ENCODE results near the gene KDM4C. TPM values are rescaled to one million over a fixed set of nuclear protein-coding genes. Genes with fewer than 3 reads are reported as not detected.

KDM4C gene
- total and polyA plus RNA-seq, 2 of the 4 experiments (the other 2 are of a cell fraction) = 11.8 to 23.8 TPM

DNA sequence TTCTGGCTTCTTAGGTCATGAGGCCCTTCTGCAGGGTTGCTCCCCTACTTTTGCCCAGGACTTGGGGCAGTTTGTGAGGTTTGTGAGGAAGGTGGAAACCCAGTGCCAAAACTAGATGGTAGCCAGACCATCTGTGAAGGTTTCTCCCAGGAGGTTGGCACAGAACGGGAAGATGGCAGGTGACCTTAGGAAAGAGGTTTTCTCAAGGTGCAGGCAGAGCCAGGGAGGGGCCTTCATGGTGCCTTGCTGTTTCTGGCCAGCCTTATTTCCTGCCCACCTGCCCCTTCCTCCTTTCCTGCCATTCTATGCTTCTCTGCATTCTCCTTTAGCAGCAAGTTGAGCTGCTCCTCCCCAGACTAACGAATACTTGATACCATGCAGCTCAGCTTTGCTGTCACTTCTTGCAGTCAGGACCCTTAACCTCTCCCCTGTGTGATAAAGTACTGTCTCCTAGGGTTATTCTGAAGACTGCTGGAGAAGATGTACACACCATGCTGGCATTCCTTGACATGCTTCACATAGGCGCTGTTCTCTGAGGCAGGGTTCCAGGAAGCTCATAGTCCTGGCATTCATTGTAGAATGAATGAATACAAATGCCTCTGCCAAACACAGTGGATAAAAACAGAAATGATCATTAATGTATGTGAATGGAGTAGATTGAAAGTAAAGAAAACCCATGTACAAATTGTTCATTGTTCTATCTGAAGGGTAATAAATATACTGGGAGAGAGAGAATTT, 154.3 kb downstream of the KDM4C start (continued):
- TF ChIP-seq NFE2L2 (IDR thresholded peaks at IDR 0.05; ENCODE audit: low read depth, low read length) = no peak

DNA sequence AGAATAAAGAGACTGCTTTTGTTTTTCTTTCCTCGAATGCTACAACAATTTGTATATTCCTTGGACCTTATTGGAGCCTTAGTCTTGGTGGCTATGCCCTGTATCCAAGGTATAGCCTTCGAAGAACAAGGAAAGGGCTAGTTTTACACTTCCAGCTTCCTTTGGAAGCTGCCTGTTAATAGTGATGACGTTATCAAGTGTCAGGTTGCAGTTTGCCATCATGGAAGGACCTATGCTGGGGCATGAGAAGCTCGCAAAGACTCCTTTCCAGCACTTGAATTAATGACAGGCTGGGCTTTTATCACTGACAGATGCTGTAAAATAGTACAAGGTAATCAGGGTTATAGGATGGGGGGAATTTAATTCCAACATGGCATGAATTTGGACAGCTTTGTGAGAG, 157.9 kb downstream of the KDM4C start:
- Histone ChIP-seq H2BK5ac (ENCODE audit: low read depth, low read length, poor library complexity, severe bottlenecking) (no peak overlapping the region), H3K14ac (replicated peaks; ENCODE audit: low read depth, low read length) (no peak overlapping the region), H2AFZ (replicated peaks; ENCODE audit: low read length, poor library complexity) (no peak overlapping the region), H4K20me1 (ENCODE audit: insufficient read depth, low read length) (0 out of 2 replicates have a peak, but pooled peaks cover 2% of the 10 kb centered on the region), H2BK20ac (ENCODE audit: low read depth, low read length) (no peak overlapping the region), H3K4me1 (ENCODE audit: control insufficient read depth, insufficient read depth, low read length) (no peaks in the 10 kb centered on the region), H3K36me3 (ENCODE audit: control insufficient read depth, insufficient read depth, low read length) (no peaks in the 10 kb centered on the region), H2BK120ac (ENCODE audit: low read depth, low read length) (no peak overlapping the region), H3K4me3 (ENCODE audit: insufficient read depth, low read depth, low read length) (no peak overlapping the region), H3K27me3 (ENCODE audit: control insufficient read depth, insufficient read depth, low read length) (no peaks in the 10 kb centered on the region), H4K8ac (ENCODE audit: low read depth in 2 of 2, low read length in 2 of 2) (no peak overlapping the region), H2BK15ac (ENCODE audit: low read depth, low read length) (no peak overlapping the region), H3K9ac (ENCODE audit: low read depth, low read length) (no peak overlapping the region), H3K9me1 (ENCODE audit: insufficient read depth, low read length) (no peaks in the 10 kb centered on the region), H3K18ac (ENCODE audit: low read depth, low read length) (no peak overlapping the region), H3K27ac (ENCODE audit: insufficient read depth, low read length) (no peak overlapping the region), H2AK9ac (replicated peaks; ENCODE audit: low read depth, low read length, poor library complexity) (no peak overlapping the region), H4K91ac (ENCODE audit: insufficient read depth, low read depth, low read length) (no peak overlapping the region), H3K4me2 (ENCODE audit: low read depth, low read length) (no peak overlapping the region), H2AK5ac (ENCODE audit: low read depth, low read length) (no peak overlapping the region), H3K9me3 (ENCODE audit: control insufficient read depth, insufficient read depth, low read length) (no peaks in the 10 kb centered on the region), H4K5ac (ENCODE audit: low read depth, low read length) (no peak overlapping the region), H3K4ac (ENCODE audit: low read depth, low read length) (no peak overlapping the region), H3K79me1 (ENCODE audit: low read depth in 1 of 2, low read length in 2 of 2) (peaks cover 0 to 4% of the 10 kb centered on the region in 2 experiments; a peak in 2 of 4 replicates), H3K56ac (ENCODE audit: extremely low read depth, insufficient read depth, low read length) (no peak overlapping the region), H3K23ac (ENCODE audit: low read depth, low read length) (no peak overlapping the region)
- ChIA-PET CTCF (no interaction called here), POLR2A (ENCODE audit: unreplicated experiment) (no interaction called here)
- intact Hi-C loops (cut with micrococcal nuclease) = no loop called here
- no peak for ATAC-seq (ENCODE audit: low read depth)
- DNase-seq = no peak
- WGBS, 2 experiments (ENCODE audit: extremely low coverage in 2 of 2, insufficient read length in 1 of 2) = 86% methylated on average over 1 of the region's 4 CpGs; no CpG with 5 or more reads in 1 of the 2 experiments
- in situ Hi-C loops (cut with MboI; ENCODE audit: low sequenced_read_pairs) = loop anchor here (10.0 kb wide), 1 partner anchor 129 kb away; no protein-coding TSS in a partner anchor
- dilution Hi-C loops (cut with HindIII; ENCODE audit: low sequenced_read_pairs, unreplicated experiment) = no loop called here
- no TSS peak for BruUV-seq (replicated peaks)
- TF ChIP-seq RCOR1 (IDR thresholded peaks at IDR 0.05; ENCODE audit: insufficient replicate concordance, low read length) = no peak
- TF ChIP-seq, protein P1, sequence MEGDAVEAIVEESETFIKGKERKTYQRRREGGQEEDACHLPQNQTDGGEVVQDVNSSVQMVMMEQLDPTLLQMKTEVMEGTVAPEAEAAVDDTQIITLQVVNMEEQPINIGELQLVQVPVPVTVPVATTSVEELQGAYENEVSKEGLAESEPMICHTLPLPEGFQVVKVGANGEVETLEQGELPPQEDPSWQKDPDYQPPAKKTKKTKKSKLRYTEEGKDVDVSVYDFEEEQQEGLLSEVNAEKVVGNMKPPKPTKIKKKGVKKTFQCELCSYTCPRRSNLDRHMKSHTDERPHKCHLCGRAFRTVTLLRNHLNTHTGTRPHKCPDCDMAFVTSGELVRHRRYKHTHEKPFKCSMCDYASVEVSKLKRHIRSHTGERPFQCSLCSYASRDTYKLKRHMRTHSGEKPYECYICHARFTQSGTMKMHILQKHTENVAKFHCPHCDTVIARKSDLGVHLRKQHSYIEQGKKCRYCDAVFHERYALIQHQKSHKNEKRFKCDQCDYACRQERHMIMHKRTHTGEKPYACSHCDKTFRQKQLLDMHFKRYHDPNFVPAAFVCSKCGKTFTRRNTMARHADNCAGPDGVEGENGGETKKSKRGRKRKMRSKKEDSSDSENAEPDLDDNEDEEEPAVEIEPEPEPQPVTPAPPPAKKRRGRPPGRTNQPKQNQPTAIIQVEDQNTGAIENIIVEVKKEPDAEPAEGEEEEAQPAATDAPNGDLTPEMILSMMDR (conservative IDR thresholded peaks at IDR 0.05; ENCODE audit: low read depth, low read length) = no peak
- no peak for TF ChIP-seq NFE2L2 (IDR thresholded peaks at IDR 0.05; ENCODE audit: low read depth, low read length)
- TF ChIP-seq, protein P2, sequence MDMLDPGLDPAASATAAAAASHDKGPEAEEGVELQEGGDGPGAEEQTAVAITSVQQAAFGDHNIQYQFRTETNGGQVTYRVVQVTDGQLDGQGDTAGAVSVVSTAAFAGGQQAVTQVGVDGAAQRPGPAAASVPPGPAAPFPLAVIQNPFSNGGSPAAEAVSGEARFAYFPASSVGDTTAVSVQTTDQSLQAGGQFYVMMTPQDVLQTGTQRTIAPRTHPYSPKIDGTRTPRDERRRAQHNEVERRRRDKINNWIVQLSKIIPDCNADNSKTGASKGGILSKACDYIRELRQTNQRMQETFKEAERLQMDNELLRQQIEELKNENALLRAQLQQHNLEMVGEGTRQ (IDR thresholded peaks at IDR 0.05; ENCODE audit: low read depth, low read length) = no peak
- no peak for TF ChIP-seq CHD1 (IDR thresholded peaks at IDR 0.05; ENCODE audit: low read depth, low read length)
- TF ChIP-seq RAD21 (IDR thresholded peaks at IDR 0.05; ENCODE audit: low read length) = no peak
- no peak for TF ChIP-seq SMC3 (IDR thresholded peaks at IDR 0.05; ENCODE audit: low read depth, low read length)
- TF ChIP-seq BHLHE40 (IDR thresholded peaks at IDR 0.05; ENCODE audit: low read depth, low read length) = no peak
- TF ChIP-seq, protein P3, sequence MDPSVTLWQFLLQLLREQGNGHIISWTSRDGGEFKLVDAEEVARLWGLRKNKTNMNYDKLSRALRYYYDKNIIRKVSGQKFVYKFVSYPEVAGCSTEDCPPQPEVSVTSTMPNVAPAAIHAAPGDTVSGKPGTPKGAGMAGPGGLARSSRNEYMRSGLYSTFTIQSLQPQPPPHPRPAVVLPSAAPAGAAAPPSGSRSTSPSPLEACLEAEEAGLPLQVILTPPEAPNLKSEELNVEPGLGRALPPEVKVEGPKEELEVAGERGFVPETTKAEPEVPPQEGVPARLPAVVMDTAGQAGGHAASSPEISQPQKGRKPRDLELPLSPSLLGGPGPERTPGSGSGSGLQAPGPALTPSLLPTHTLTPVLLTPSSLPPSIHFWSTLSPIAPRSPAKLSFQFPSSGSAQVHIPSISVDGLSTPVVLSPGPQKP (IDR thresholded peaks at IDR 0.05; ENCODE audit: borderline replicate concordance, low read depth, low read length) = no peak
- TF ChIP-seq RFX5 (IDR thresholded peaks at IDR 0.05; ENCODE audit: low read depth, low read length) = no peak
- no peak for TF ChIP-seq FOS (IDR thresholded peaks at IDR 0.05; ENCODE audit: low read depth, low read length)
- no peak for TF ChIP-seq MXI1 (IDR thresholded peaks at IDR 0.05; ENCODE audit: borderline replicate concordance, low read depth, low read length)
- no peak for TF ChIP-seq MAFK (IDR thresholded peaks at IDR 0.05; ENCODE audit: low read depth, low read length)
